Measurements from ENCODE around the gene CCR3. TPM values are rescaled to one million over a fixed set of nuclear protein-coding genes. Genes with fewer than 3 reads are reported as not detected.

Gene CCR3
- total RNA-seq, 2 donors from 2014 or later, result not detected

DNA sequence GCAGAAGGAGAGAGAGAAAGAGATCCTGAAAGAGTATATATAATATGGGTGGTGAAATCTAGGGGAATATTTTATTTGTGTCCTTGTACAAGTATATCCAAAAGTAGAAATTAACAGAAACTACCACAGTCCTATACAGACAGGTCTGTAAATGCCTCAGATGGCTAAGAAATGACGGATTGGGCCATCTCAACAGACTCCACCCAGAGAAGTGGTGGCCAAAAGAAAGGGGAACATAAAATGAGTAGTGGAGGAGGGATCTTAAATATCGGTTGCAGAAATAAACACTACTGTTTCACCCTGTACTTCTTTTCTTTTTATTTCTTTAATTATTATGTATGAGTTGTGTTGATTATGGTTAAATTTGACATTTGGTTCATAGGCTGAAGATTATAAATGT is 47.7 kb downstream of the CCR3 start:
- intact Hi-C loops (cut with DNase I), result no loop called here

GRCh38 chr3:46291046-46291445 is 48.8 kb downstream of the CCR3 start:
- no peak for TF ChIP-seq CTCF (IDR thresholded peaks at IDR 0.05)
- TF ChIP-seq POLR2AphosphoS5 (IDR thresholded peaks at IDR 0.05), result no peak
- no peak for TF ChIP-seq POLR2A (IDR thresholded peaks at IDR 0.05)
- intact Hi-C loops (cut with DNase I), result no loop called here
- H3K36me3 ChIP-seq, result no peaks in the 10 kb centered on the region
- H3K27ac ChIP-seq, result no peak overlapping the region
- WGBS, result 69% methylated on average over 2 of the region's 2 CpGs
- H3K9me3 ChIP-seq, result no peaks in the 10 kb centered on the region
- no peak for DNase-seq (ENCODE audit: low spot score)
- H3K4me1 ChIP-seq (replicated peaks), result no peaks in the 10 kb centered on the region
- H3K27me3 ChIP-seq (replicated peaks; ENCODE audit: insufficient read depth), result no peaks in the 10 kb centered on the region
- H3K4me3 ChIP-seq, result no peak overlapping the region

More for the DNA sequence above, 47.7 kb downstream of the CCR3 start:
- Histone ChIP-seq H3K27ac (no peak overlapping the region), H3K4me3 (no peak overlapping the region), H3K4me1 (replicated peaks) (no peaks in the 10 kb centered on the region), H3K9me3 (no peaks in the 10 kb centered on the region), H3K36me3 (no peaks in the 10 kb centered on the region), H3K27me3 (replicated peaks; ENCODE audit: insufficient read depth) (no peaks in the 10 kb centered on the region)
- TF ChIP-seq CTCF (IDR thresholded peaks at IDR 0.05) (no peak), POLR2AphosphoS5 (IDR thresholded peaks at IDR 0.05) (no peak), POLR2A (IDR thresholded peaks at IDR 0.05) (no peak)
- DNase-seq (ENCODE audit: low spot score), result no peak
- WGBS, result 82% methylated on average over 2 of the region's 2 CpGs

DNA sequence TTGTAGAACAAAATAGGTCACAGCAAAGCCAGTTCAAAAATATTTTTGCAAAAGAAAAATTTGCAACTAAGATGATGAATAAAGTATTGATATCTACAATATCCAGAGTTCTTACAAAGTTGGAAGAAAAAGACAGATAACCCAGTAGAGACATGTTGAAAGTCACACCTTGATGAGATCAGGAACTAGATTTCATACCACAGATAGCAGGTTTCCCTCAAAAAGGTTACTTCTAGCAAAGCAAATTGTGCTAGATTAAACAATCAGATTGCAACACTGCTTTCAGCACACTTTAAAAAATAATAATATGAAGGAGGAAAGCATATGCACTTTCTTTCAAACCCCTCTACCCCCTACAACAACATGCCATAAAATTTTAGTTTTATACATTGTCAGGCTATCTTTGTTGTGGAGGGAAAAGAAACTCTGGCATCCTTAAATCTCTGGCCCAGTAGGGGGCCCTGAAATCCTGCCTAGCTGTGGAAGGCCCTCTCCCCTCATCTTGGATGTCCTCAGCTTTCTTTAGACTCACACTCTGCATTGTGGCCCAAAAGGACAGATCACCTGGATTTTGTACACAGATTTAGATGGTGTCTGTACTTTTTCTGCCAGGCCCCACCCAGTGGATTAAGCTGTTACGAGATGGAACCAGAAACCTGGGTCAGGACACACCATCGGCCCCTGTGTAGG is 50.9 kb downstream of the CCR3 start:
- no peak for TF ChIP-seq POLR2AphosphoS5 (IDR thresholded peaks at IDR 0.05)
- TF ChIP-seq CTCF (IDR thresholded peaks at IDR 0.05), result no peak
- TF ChIP-seq POLR2A (IDR thresholded peaks at IDR 0.05), result no peak
- Histone ChIP-seq H3K27ac (no peak overlapping the region), H3K4me1 (replicated peaks) (no peaks in the 10 kb centered on the region), H3K4me3 (no peak overlapping the region), H3K9me3 (no peaks in the 10 kb centered on the region), H3K27me3 (replicated peaks; ENCODE audit: insufficient read depth) (no peaks in the 10 kb centered on the region), H3K36me3 (no peaks in the 10 kb centered on the region)
- 88% methylated on average over 2 of the region's 2 CpGs for WGBS
- intact Hi-C loops (cut with DNase I), result no loop called here
- DNase-seq (ENCODE audit: low spot score), result no peak

DNA sequence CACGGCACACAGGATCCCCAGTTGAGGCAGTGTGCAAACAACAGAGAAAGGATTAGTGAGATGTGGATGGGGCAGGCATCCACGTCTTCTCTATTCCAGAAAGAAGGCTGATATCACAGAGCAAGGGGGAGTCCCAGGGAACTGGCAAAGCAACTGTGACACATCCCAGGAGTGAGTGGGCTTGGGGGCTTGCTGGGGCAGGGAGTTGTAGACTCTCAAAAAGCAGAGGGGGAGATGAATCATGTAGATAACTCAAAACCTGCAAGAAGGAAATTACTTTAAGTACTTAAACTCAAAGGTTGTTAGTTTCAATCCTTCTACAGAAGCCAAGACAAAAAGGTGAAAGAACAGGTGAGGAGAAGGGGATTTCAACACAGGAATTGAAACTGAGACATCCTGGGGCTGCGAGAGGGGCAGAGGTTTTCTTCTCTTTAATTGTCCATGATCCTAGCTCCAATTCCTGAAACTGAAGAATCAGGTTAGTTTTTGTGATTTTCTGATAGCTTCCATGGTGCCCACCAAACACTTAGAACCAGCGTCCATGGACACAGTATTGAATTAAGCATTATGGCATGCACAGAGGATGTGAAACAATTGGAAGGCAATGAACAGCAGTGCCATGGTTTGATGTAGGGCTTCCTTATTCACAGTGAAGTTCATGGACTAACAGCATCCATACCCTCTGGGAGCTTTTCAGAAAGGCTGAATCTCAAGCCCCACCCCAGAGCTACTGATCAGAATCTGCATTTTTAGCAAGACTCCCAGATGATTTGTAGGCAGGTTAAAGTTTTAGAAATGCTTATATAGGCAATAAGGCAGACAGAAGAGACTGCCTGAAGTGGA is 52.0 kb downstream of the CCR3 start:
- no peak overlapping the region for H3K4me3 ChIP-seq
- no peak for DNase-seq (ENCODE audit: low spot score)
- H3K36me3 ChIP-seq, result no peaks in the 10 kb centered on the region
- no peaks in the 10 kb centered on the region for H3K27me3 ChIP-seq (replicated peaks; ENCODE audit: insufficient read depth)
- 65% methylated on average over 4 of the region's 4 CpGs for WGBS
- H3K27ac ChIP-seq, result no peak overlapping the region
- intact Hi-C loops (cut with DNase I), result no loop called here
- H3K4me1 ChIP-seq (replicated peaks), result no peaks in the 10 kb centered on the region
- no peak for TF ChIP-seq POLR2A (IDR thresholded peaks at IDR 0.05)
- TF ChIP-seq POLR2AphosphoS5 (IDR thresholded peaks at IDR 0.05), result no peak
- no peak for TF ChIP-seq CTCF (IDR thresholded peaks at IDR 0.05)
- no peaks in the 10 kb centered on the region for H3K9me3 ChIP-seq
